GM21367 (cell line): ENCODE measurements around the gene GPR137B.

Source experiments
- ATAC-seq: cut with Tn5 transposase; IDR thresholded peaks from one replicate; pipeline ENCODE4 v1.9.1; 2021; ENCODE audit not compliant: unreplicated experiment

GPR137B gene

GRCh38 chr1:236113324-236114032 lies 28.9 kb upstream of the GPR137B start:
- no peak for ATAC-seq

- no peak for ATAC-seq
These were observed 28.1 kb upstream of the GPR137B start for GRCh38 chr1:236114076-236114747.

- no peak for ATAC-seq
These were observed 24.6 kb upstream of the GPR137B start for GRCh38 chr1:236117710-236118109.

- ATAC-seq: no peak
These were observed 22.3 kb upstream of the GPR137B start for GRCh38 chr1:236119943-236120484.

- peak; percentile 53 for ATAC-seq
These were observed 21.6 kb upstream of the GPR137B start for GRCh38 chr1:236120721-236121153.

- no peak for ATAC-seq
These were observed 20.2 kb upstream of the GPR137B start for GRCh38 chr1:236122176-236122575.

- no peak for ATAC-seq
These were observed 18.8 kb upstream of the GPR137B start for GRCh38 chr1:236123563-236123962.

- ATAC-seq: no peak
These were observed 17.4 kb upstream of the GPR137B start for GRCh38 chr1:236124965-236125364.

- no peak for ATAC-seq
These were observed 15.3 kb upstream of the GPR137B start for GRCh38 chr1:236127045-236127444.

- no peak for ATAC-seq
These were observed 13.6 kb upstream of the GPR137B start for GRCh38 chr1:236128646-236129178.

GRCh38 chr1:236129306-236129705 lies 13.0 kb upstream of the GPR137B start:
- ATAC-seq: no peak

- no peak for ATAC-seq
These were observed 12.0 kb upstream of the GPR137B start for GRCh38 chr1:236130372-236130771.

- ATAC-seq: no peak
These were observed 10.4 kb upstream of the GPR137B start for GRCh38 chr1:236131916-236132315.

GRCh38 chr1:236132420-236133046 lies 9.8 kb upstream of the GPR137B start:
- ATAC-seq: no peak

- no peak for ATAC-seq
These were observed 9.0 kb upstream of the GPR137B start for GRCh38 chr1:236133339-236133738.

GRCh38 chr1:236133802-236134201 lies 8.5 kb upstream of the GPR137B start:
- ATAC-seq: no peak

- ATAC-seq: no peak
These were observed 5.0 kb upstream of the GPR137B start for GRCh38 chr1:236137285-236137852.

GRCh38 chr1:236139495-236139894 lies 2.8 kb upstream of the GPR137B start:
- no peak for ATAC-seq

- ATAC-seq: no peak
These were observed 1.5 kb upstream of the GPR137B start for GRCh38 chr1:236140705-236141446.

- peak; percentile 23 for ATAC-seq
These were observed 689 bp upstream of the GPR137B start for GRCh38 chr1:236141447-236142252.
